Measurements from ENCODE around the gene CDH4.
"Not testable (repeated sequence)": the region's sequence is repeated elsewhere in the genome, so short reads cannot be mapped to it uniquely, and the experiment has no call there.

The CDH4 gene

GRCh38 chr20:61458146-61458746, 206.2 kb downstream of the CDH4 start:
- no peak overlapping the region for H3K4me3 ChIP-seq (ENCODE audit: low read depth, low read length)
- DNase-seq (ENCODE audit: low read depth) = no peak

GRCh38 chr20:61459266-61459665, 207.2 kb downstream of the CDH4 start:
- H3K4me3 ChIP-seq (ENCODE audit: low read depth, low read length) = no peak overlapping the region
- DNase-seq (ENCODE audit: low read depth) = no peak

- H3K4me3 ChIP-seq (ENCODE audit: low read depth, low read length) = no peak overlapping the region
- DNase-seq (ENCODE audit: low read depth) = no peak
These were observed 207.6 kb downstream of the CDH4 start for GRCh38 chr20:61459705-61460104.

GRCh38 chr20:61460261-61461052, 208.4 kb downstream of the CDH4 start:
- no peak overlapping the region for H3K4me3 ChIP-seq (ENCODE audit: low read depth, low read length)
- DNase-seq (ENCODE audit: low read depth) = no peak

GRCh38 chr20:61461461-61461860, 209.4 kb downstream of the CDH4 start:
- no peak for DNase-seq (ENCODE audit: low read depth)
- no peak overlapping the region for H3K4me3 ChIP-seq (ENCODE audit: low read depth, low read length)

GRCh38 chr20:61464307-61465303, 212.5 kb downstream of the CDH4 start:
- no peak overlapping the region for H3K4me3 ChIP-seq (ENCODE audit: low read depth, low read length)
- no peak for DNase-seq (ENCODE audit: low read depth)

GRCh38 chr20:61475729-61476128, 223.7 kb downstream of the CDH4 start:
- no peak for DNase-seq (ENCODE audit: low read depth)
- no peak overlapping the region for H3K4me3 ChIP-seq (ENCODE audit: low read depth, low read length)

GRCh38 chr20:61476956-61477355, 224.9 kb downstream of the CDH4 start:
- no peak for DNase-seq (ENCODE audit: low read depth)
- no peak overlapping the region for H3K4me3 ChIP-seq (ENCODE audit: low read depth, low read length)

- no peak overlapping the region for H3K4me3 ChIP-seq (ENCODE audit: low read depth, low read length)
- no peak for DNase-seq (ENCODE audit: low read depth)
These were observed 225.4 kb downstream of the CDH4 start for GRCh38 chr20:61477451-61477861.

GRCh38 chr20:61478094-61478493, 226.0 kb downstream of the CDH4 start:
- DNase-seq (ENCODE audit: low read depth) = no peak
- no peak overlapping the region for H3K4me3 ChIP-seq (ENCODE audit: low read depth, low read length)

- no peak overlapping the region for H3K4me3 ChIP-seq (ENCODE audit: low read depth, low read length)
These were observed 226.7 kb downstream of the CDH4 start for GRCh38 chr20:61478611-61479305.

GRCh38 chr20:61479433-61479832, 227.4 kb downstream of the CDH4 start:
- not testable (repeated sequence) for H3K4me3 ChIP-seq (ENCODE audit: low read depth, low read length); DNase-seq (ENCODE audit: low read depth)

More at GRCh38 chr20:61478611-61479305, 226.7 kb downstream of the CDH4 start:
- DNase-seq (ENCODE audit: low read depth) = no peak

GRCh38 chr20:61480158-61480825, 228.2 kb downstream of the CDH4 start:
- no peak for DNase-seq (ENCODE audit: low read depth)
- H3K4me3 ChIP-seq (ENCODE audit: low read depth, low read length) = no peak overlapping the region

- H3K4me3 ChIP-seq (ENCODE audit: low read depth, low read length) = no peak overlapping the region
- DNase-seq (ENCODE audit: low read depth) = no peak
These were observed 230.2 kb downstream of the CDH4 start for GRCh38 chr20:61482056-61482887.

GRCh38 chr20:61482901-61483300, 230.8 kb downstream of the CDH4 start:
- no peak for DNase-seq (ENCODE audit: low read depth)
- H3K4me3 ChIP-seq (ENCODE audit: low read depth, low read length) = no peak overlapping the region

GRCh38 chr20:61483336-61484067, 231.4 kb downstream of the CDH4 start:
- DNase-seq (ENCODE audit: low read depth) = no peak
- H3K4me3 ChIP-seq (ENCODE audit: low read depth, low read length) = no peak overlapping the region

- H3K4me3 ChIP-seq (ENCODE audit: low read depth, low read length) = no peak overlapping the region
- no peak for DNase-seq (ENCODE audit: low read depth)
These were observed 234.1 kb downstream of the CDH4 start for GRCh38 chr20:61486198-61486597.
